Right renal cortex interstitium (tissue), 3 donors: ENCODE measurements around the gene AKAP12. TPM values are rescaled to one million over a fixed set of nuclear protein-coding genes. Genes with fewer than 3 reads are reported as not detected.
"Not testable (repeated sequence)": the region's sequence is repeated elsewhere in the genome, so short reads cannot be mapped to it uniquely, and the experiment has no call there.

ENCODE experiments used
- DNase-seq, 3 donors: peaks; one replicate each; pipeline ENCODE4 v3.0.0-alpha.2; 2013; ENCODE audit warnings: low read depth in 3 of 3, low spot score in 2 of 3
- polyA plus RNA-seq, 3 donors: library from polyadenylated mRNA; unstranded; fragments of 120-200 nt; gene quantifications; one replicate each; pipeline ENCODE4 v1.2.1, GENCODE V29; 2013; ENCODE audit not compliant: insufficient read length in 3 of 3

AKAP12 gene
- polyA plus RNA-seq, 3 donors: 157 to 182 (median 166) TPM

DNA sequence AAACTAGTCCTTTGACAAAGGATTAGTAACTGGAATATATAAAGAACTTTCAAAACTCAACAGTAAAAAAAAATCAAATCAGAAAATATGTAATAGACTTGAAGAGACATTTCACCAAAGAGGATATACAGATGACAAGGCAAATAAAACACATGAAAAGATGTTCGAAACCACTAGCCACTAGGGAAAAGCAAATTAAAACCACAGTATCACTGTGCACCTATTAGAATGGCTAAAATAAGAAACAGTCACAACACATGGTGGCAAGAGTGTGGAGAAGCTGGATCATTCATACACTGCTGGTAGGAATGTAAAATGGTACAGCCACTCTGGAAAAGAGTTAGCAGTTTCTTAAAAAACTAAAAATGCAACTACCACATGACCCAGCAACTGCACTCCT lies 136.7 kb downstream of the AKAP12 start:
- no peak for DNase-seq

DNA sequence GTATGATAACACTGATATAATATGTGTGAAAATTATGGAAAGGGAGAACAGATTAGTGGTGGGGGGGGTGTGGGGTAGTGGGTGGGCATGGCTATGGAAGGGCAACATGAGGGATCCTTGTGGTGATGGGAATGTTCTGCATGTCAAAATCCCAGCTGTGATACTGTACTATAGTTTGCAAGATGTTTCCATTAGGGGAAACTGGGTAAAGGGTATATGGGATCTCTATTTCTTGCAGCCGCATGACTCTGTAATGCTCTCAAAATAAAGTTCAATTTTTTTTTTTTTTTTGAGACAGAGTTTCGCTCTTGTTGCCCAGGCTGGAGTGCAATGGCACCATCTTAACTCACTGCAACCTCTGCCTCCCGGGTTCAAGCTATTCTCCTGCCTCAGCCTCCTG lies 137.3 kb downstream of the AKAP12 start:
- DNase-seq: no peak

DNA sequence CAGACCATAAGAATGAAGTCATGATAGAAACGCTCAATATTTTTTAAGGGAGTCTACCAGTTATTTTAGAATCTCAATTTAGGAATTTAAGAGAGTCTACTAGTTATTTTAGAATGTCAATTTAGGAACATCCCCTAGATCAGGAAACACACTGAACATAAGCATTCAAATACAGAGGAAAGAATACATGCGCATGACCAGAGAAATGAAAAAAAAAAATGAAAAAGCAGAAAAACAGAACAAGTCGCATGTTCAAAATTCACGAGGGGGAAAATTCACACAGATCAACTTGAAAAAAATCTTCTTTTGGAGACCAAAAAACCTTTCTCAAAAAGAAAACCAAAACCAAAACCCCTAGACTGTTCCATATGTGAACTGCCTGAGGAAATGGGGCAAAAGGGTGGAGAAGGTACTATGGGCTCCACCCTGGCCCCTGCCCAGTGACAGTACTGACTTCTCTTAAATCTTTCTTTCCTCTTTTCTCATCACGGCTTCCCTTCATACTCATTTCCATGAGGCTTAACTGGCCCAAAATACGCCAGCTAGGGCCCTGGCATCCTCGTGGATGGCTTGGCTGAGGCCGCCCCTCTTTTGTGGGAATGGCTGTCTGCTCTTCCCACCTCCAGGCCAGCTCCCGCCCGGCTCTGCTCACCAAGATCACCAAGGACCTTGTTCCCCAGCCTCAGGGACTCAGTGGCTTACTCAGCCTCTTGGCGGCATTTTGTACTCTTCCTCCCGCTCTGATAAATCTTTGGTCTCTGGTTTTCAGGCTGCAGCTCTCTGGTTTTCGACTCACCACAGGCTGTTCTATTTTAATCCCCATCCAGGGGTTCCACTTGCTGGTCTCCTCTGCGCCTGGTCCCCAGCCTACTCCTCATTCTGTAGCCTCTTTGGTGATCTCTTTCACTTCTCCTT lies 140.4 kb downstream of the AKAP12 start:
- DNase-seq: no peak

DNA sequence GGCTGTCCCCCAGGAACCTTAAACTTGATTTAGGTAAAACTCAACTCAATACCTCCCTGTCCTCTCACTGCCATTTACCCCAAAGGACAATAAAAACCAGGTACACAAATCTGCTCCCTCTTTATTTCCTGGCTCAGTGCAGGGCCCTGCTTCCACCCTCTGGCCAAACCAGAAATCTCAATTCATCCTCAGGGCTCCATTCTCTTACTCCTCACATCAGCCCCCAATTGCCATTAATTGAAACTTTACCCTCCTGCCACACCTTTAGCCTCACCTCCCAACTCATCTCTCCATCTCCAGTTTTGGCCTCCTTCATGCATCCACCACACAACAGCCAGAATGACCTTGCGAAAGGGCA lies 141.1 kb downstream of the AKAP12 start:
- no peak for DNase-seq

DNA sequence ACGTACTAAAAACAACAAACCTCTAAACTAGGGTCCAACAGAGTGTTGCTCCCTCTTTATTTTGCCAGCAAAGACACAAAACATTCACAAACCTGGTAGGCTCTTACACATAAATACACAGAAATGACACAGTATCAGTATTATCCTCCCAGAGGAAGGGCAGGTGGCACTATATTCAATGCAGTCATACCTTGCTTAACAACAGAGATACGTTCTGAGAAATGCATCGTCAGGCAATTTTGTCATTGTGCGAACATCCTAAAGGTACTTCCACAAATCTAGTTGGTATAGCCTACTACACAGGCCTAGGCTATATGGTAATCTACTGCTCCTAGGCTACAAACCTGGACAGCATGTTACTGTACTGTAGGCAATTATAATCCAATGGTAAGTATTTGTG lies 142.0 kb downstream of the AKAP12 start:
- DNase-seq: no peak

DNA sequence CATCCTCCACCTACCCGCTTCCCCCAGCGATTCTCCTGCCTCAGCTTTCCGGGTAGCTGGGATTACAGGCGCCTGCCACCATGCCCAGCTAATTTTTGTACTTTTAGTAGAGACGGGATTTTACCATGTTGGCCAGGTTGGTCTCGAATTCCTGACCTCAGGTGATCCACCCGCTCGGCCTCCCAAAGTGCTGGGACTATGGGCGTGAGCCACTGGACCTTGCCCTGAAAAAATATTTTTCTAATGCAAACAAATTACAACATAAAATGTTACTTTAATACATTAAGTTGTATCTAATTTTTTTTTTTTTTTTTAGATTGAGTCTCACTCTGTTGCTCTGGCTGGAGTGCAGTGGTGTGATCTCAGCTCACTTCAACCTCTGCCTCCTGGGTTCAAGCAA lies 142.9 kb downstream of the AKAP12 start:
- not testable (repeated sequence) for DNase-seq

DNA sequence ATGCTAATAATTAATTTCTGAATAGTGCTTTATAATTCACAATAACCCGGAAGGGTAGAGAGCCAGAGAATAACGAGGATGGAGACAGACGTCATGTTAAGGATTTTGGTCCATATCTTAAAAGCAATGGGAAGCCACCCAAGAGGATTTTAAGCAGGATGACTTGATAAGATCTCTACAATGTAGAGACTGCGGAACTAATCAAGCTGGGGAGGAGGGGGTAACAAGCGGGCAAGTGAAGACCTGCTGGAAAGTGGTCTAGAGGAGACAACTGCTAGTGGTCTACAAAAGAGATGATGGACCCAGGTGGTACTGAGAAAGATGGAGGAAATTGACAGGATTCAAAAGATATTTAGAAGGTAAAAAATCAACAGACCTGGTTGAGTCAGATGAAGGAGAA lies 144.4 kb downstream of the AKAP12 start:
- DNase-seq: no peak

DNA sequence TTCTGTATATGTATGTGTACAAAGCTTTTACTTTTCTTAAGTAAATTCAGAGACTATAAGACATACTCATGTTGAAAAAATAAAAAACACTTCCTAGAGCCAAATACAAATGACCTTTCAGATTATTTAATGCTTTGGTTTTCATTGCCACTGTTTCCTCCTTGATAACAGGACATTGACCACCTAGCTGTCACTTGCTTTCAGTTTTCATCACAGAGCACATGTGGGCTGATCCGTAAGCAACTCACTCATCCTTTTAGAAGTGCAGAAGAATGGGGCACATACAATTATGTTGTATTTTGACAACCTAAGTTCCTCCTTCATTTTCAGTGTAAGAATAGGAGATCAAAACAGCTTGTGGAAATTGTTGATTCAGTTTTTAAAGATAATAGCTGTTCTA lies 145.4 kb downstream of the AKAP12 start:
- DNase-seq: no peak

DNA sequence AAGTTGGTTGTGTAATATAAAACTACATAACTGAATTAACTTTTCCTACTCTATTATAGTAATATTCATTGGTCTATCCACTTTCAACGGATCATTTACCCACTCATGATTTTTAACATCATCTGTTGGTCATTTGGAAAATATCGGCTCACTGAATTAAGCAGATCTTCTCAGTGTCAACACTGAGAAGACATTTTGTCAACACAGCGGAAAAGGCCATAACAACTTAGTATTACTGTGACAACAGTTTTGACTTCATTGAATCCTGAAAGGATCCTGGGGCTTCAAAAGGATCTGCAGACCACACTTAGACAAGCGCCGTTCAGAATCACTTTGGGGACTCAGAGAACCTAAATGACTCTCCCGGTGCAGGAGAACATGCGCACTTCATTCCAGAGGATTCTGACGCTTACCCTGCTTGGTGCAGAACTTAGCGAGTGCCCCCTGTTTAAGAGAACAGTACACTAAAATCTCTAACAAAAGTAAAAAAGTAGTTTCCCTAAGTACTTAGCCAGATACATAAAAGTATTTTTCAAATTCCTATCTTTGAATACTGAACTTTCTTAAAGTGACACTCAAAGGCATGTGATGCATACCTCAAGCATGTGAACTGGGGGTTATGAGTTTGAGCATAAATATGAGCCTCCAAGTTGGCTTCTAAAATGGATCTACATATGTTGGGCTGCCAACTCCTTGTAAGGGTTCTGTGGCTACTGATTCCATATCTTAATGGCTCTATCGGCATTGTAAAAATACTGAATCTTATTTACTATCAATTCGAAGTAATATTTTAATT lies 147.6 kb downstream of the AKAP12 start:
- DNase-seq: no peak

DNA sequence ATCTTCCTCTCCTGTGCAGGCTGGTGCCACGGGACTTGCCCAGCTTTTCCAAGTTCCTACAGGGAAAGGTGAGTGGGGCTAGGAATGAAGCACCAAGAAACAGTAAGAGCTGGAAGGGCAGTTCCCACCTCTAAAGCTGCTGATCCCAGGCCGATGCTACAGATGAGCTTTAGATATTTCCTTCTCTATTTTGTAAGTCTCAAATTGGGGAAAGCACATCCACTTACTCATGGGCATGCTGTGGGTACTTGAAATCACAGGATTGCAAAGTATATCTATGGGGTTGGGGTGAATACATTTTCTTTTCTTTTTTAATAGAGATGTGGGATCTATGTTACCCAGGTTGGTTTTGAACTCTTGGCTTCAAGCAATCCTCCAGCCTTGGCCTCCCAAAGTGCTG lies 148.5 kb downstream of the AKAP12 start:
- no peak for DNase-seq

DNA sequence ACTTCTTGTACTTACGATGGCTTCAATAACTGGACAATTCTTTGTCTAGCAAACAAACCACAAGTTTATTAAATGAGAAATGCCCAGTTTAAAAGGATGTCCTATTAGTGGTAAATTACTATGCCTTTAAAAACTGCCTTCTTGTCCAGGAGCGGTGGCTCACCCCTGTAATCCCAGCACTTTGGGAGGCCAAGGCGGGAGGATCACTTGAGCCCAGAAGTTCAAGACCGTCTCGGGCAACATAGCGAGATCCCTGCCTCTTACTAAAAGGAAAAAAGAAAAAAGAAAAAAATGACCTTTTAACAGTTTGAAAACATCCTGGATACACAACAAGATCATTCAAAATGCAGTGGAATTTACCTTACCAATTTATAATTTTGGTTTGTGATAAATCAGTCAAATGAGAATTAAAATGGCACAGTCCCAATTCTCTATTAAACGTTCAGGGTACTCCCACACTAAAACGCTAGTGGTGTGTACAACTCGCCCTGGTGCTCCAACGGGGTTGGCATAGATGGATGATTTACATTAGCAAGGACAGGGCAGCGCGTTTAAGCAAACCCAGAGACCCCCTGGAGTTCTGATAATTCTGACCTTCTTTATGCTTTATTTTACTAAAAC lies 149.3 kb downstream of the AKAP12 start:
- no peak for DNase-seq

DNA sequence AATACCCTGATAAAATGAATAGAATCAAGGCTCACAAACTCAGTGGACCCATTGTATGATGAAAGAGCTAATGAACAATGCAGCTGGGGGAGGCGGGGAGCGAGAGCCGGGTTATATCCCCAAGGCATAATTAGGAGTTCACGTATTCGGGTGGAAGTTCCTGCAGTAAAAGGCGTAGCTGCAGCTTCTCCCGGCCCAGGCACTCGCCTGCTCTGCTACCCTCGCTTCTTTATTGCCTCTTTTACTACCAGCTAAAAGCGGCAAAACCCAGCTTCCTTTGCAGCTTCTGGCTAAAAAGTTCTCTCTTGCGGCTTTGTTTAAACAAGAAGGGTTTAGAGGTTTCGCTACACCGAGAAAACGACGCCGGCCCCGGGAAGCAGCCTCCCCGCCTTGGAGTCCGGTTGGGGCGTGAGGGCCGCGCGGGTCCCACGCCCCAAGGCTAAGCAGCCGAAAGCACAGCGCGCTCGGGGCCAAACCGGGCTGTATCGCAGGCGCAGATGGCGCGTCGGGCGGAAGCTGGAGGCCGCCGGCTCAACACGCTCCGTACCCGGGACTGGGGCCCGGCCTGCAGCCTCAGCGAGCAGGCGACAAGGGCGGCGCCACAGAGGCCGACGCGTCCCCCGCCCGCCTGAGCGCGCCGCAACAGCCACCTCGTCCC lies 150.0 kb downstream of the AKAP12 start:
- peak; percentile 53 to 61 (median 54) for DNase-seq

DNA sequence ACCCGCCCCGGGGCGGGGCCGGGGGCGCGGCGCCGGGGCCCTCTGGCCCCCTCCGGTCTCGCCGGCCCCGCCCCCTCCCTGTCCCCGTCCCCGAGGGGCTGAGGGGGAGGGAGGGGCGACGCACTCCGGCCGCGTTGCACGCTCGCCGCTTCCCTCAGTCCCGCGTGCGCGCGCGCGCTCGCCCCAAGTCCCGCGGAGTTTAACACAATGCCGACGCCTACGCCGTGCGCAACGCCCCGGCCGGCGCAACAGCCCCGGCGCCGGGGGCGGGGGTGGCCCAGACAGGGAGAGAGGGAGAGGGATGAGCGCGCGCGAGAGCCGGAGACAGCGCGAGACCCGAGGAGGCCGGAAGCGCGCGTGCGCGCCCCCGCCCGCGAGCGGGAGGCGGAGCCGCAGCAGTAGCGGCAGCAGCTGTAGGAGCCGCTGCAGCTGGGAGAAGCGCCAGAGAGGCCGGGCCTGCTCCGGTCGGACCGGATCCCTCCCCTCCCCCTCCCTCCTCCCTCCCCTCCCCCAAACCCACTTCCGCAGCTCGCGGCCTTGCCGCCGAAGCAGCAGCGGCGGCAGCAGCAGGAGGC lies 150.6 kb downstream of the AKAP12 start:
- DNase-seq: peak; percentile 92 to 97 (median 95)

DNA sequence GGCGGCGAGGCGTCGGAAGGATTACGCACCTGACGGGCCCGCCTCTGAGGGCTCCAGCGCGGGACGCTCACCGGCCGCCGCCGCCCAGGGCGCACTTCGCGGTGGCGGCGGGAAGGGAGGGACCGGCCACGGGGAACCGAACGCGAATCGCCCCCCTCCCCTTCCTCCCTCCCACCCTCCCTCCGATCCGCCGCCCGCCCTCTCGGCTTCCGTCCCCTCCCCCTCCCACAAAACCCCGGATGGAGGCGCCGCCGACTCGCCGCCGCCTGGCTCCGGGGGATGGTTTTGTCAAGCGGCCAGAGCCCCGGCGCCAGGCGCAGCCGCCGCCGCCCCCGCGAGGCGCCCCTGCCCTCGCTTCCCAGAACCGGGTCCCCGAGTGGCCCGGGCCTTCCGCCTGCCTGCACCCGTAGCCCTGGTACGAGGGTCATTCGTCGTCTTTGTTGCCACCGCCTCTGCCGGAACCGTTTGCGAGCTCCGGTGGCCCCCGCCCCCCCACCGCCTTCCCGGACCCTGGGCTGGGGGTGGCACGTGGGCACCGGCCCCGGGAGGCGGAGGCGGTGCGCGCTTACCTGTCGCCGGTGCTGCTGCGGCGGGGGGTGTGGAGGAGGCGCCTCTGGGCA lies 151.2 kb downstream of the AKAP12 start:
- DNase-seq: peak in 2 of 3 donors; percentile 65 to 67

DNA sequence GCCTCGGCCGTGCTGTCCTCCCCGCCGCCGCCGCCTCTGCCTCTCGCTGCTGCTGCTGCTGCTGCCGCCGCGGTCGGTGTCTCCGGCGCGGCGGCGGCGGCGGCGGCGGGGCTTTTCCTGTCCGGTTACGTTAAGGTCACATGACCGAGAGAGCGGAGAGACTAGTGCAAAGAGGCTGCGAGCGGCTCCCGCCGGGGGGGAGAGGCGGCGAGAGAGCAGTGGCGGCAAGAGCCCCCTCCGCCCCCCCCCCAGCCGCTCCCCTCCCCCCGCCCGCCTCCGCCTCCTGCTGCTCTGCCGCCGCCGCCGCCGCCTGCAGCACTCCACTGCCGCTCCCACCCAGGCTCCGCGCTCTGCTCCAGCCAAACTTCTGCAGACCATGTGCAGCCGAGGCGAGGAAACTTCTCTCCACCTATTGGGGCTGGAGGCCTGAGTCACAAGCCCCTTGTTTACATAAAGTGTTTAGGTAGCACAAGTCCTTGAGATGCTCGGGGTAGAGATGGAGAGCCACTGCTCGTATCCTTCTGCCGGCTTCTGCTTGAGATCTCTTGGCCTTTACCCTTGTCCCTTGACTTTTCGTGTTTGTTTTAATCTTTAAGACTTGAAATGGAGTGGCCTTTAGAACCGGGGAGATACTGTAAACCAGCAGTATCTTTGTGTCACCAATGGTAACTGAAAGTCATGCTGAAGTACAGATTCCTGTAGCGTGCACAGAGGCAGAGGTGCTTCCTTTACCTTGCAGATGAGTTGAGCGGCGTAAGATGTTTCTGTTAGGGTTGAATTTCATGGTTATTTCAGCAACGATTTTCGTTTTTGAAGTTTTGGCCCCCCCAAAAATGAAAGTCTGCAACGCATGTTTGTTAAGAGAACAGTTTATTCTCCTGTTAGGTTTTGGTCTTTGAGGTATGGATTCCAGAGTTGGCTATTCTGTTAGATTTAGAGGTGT lies 152.0 kb downstream of the AKAP12 start, which contains the start of gene ZBTB2:
ZBTB2 (minus strand) TSS at position 89 of the 943 bp plus-strand sequence. CDS start 17,922 bp downstream, outside the sequence.
- peak in 2 of 3 donors; percentile 24 to 29 for DNase-seq

DNA sequence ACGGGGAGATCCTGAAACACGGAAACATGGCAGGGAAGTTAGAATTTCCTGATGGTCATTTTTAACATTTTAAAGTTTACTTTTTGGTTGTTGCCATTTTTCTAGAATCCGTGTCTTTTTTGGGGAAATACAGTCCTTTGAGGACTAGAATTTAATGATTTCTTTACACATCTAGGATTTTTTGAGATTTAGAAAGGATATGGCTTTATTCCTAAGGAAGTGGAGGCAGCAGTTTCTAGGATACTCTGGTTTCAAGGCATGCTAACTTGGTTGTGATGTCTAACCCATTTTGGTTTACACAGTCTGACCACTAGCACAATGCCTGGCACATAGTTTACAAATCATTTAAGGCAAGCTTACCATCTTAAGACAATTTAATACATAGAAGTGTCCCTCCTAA lies 152.7 kb downstream of the AKAP12 start:
- DNase-seq: no peak

DNA sequence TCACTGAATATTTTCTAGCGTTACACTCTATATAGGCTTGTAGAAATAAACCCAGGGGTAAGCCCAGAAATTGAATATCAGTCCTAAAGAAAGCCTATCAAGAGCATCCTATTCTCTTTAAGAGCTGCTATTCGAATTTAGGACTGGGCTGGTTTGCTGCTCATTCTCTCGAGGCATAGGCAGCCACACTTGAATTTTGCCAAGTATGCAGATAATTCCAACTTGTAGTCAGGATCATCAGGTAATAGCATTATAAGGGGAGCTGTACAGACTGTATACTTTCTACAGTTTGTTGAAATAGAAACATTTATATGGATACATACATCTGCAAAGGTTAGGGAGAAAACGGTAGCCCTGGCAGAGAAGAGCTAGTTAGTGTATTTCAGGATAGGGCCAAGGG lies 153.6 kb downstream of the AKAP12 start:
- DNase-seq: no peak

DNA sequence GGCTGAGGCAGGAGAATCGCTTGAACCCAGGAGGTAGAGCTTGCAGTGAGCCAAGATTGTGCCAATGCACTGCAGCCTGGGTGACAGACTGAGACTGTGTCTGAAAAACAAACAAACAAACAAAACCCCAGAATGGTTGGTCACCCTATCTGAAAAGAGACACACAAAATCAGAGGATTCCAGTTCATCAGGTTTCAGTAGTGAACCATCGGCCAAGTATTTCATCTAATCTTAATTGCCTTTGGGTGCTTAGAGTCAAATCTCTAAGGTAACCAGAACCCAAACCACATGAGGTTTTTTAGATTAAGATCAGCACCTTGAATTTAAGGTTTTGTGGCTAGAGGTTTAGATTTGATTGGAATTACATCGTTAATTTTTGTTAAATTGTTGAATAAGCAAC lies 159.9 kb downstream of the AKAP12 start:
- DNase-seq: no peak

DNA sequence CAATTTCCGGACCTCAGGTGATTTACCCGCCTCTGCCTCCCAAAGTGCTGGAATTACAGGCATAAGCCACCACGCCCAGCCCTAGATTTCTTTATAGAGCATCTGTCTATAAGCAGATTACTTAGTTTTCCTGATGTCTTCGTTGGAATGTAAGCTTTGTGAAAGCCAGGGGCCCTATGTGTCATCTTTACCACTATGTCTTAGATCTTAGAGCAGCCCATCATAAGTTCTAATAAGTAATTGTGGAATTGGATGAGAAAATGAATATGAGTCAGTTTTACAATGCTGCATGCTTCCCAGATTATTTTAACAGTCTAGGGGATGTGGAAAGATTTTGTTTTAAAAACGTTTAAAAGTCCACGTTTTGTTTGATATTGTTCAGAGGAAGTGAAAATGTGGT lies 160.7 kb downstream of the AKAP12 start:
- no peak for DNase-seq
